OCI-LY7 (cell line): ENCODE data around the gene HSPB6.

Experiments
- CTCF ChIP-seq: fragments of 200-600 bp; sonication (generic); conservative IDR thresholded peaks from 2 replicates; pipeline ENCODE4 v1.5.1; 2014; ENCODE audit warnings: mild to moderate bottlenecking, antibody characterized with exemption, low read length, moderate library complexity, mixed read lengths
- EZH2phosphoT487 ChIP-seq: fragments of 200-600 bp; sonication (generic); IDR thresholded peaks from 2 replicates; pipeline ENCODE4 v1.6.1; 2018; ENCODE audit warnings: low read depth, borderline replicate concordance, mild to moderate bottlenecking, mixed run types, antibody characterized with exemption, low read length, moderate library complexity, mixed read lengths

- TF ChIP-seq CTCF (no peak), EZH2phosphoT487 (no peak)
Observed at GRCh38 chr19:35715355-35715809, 41.4 kb downstream of the HSPB6 start.
